GM18861 (cell line): ENCODE results near the gene MARS1.
"Not testable (repeated sequence)": the region's sequence is repeated elsewhere in the genome, so short reads cannot be mapped to it uniquely, and the experiment has no call there.

Experiments used
- ATAC-seq: cut with Tn5 transposase; IDR thresholded peaks from one replicate; pipeline ENCODE4 v1.9.1; 2021; ENCODE audit not compliant: unreplicated experiment

The MARS1 gene

DNA sequence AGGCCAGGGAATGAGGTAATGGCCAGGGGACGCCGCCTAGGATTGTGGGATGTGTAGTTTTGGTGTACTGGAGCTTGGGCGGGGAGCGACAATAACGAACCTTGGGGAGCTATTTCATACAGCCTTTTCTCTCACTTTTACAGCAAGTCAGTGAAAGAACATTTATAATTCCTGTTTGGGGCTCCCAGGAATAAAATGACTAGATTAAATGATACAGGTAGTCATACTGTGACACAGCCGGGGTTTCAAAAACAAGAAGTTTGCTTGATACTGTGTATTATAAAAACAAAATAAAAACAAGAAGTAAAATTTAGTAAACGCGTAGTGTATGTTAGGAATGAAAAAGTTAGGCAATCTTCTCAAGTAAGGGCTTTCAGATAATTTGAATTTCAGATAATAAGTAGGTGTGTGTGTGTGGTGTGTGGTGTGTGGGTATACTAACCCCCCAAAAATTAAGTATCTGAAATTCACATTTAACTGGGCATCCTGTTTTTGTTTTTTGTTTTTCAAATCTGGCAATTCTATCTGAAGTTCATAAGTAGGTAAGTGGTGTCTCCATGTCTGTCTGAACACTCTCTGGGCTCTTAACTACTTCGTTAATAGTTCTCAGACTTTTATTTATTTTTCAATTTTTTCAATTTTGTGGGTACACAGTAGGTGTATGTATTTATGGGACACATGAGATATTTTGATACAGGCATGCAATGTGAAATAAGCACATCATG is 59.6 kb downstream of the MARS1 start:
- ATAC-seq: no peak

DNA sequence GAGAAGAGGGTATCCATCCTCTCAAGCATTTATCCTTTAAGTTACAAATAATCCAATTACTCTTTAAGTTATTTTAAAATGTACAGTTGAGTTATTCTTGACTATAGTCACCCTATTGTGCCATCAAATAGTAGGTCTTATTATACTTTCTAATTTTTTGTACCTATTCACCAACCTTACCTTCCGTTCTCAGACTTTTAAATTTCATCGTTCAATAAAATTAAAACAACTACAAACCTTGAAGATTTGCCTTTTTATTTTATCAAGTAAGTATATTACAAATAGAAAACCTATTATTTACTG is 60.1 kb downstream of the MARS1 start:
- ATAC-seq: no peak

DNA sequence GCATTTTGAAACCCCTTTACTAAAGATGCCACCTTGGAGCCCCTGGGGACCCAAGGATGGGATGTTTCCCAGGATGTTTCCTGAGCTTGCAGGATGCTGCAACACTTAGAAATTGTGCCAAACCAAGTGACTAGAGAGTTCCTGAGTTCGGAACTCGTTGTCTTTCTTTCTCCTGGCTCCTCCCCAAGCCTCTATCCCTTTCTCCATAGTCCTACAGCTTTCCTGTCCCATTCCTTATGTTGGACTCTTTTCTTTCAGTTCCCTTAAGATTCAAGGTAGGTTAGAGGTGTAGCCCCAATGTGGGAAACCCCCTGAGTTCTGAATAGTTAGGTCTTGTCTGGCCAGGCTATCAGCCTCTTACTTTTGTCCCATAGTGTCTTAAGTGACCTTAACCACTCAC is 60.6 kb downstream of the MARS1 start:
- no peak for ATAC-seq

DNA sequence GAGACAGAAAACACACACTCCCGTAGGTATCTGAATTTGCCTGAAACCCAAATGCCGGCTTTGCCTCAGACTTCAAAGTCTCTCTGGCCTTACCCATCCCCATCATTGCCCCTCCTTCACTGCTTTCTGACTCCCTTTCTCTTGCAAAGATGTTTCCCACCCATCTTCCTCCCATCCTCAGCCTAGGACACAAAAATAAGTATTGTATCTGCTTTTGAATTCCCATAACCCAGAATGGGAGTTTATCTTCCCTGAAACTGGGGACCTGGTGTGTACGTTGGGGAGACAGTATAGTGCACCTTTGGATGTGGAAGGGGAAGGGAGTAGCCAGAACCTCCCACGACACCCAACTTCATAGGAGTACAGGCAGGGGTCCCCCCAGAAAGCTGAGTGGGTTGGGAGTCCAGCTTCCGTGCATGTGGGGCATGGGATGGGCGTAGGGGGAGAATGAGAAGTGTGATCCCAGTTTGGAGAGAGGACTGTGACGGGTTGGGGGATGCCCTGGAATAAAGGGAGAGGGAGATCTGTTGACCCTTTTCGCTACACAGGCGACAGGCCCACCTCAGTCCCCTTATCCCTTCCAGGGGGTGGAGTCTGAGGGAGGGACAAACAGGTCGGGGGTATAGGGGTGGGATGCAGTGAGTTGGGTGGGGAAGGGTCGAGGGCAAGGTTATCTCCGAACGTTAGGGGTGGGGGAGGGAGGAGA is 61.5 kb downstream of the MARS1 start:
- no peak for ATAC-seq

DNA sequence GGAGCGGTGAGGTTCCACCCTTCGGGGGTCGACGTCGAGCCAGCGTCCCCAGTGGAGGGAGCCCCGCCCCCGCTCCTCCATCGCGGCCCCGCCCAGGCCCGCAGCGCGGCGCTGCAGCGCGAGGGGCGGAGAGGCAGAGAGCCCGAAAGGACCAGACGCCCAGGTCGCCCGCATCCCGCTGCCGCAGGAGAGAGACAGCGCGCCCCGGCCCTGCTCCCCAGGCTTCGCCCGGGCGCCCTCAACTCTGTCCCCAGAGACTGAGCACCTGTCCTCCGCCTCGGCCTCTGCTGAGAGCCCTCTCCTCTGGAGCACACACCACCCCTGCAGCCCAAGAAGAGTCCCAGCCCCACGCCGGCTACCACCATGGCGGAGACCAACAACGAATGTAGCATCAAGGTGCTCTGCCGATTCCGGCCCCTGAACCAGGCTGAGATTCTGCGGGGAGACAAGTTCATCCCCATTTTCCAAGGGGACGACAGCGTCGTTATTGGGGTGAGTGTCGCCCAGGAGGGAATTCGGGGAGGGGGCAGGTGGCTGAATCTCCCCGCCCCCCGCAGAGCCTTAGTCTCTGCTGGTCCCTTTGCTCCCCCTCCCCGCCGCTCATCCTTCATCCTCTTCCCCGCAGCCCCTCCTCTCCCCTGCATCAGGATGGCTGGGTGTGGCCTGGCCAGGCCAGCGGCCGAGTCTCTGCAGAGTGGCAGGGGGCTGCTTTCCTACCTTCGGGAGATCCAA is 62.2 kb downstream of the MARS1 start, which contains the start of gene KIF5A:
Gene KIF5A, plus strand, starts transcription at position 136 of the 732 bp plus-strand sequence. Its CDS starts 228 bp downstream, at position 364.
- no peak for ATAC-seq

DNA sequence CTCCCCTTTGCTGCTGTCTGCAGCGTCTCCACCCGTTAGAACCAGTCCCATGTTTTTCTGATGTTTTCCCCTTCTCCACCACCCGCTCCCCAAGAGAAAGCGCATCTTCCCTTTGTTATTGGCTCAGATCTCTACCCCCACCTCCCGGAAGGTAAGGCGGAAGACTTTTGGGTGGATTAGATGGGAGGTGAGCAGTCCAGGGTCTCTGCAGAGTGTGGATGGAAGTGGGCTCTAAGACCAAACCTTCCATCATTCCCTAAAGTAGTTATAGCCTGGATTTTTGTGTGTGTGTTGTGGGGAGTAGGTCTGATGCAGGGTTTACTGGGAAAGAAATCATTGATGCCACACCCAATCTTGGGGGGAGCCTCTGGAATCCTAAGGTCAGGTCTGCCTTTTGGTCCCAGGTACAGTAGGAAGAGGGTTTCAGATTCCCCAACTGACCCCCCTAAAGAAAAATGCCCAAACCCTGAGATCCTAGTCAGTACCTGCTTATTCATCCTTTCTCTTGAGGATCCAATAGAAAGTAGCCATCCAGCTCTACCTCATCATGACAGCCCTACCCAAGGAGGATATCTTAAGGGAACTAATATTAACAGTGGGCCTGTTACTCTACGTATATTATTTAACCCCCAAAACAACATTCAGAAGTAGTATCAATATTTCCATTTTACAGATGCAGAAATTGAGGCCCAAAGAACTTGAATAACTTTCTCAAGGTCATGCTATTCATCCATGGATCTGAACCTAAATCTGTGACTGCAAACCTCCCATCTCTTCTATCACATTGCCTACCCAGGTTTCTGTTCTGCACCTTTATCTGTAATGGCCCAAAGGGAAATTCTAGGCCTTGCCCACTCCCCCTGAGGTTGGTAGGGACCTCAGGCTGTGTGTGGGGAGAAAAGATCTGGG is 63.0 kb downstream of the MARS1 start:
- ATAC-seq: no peak

DNA sequence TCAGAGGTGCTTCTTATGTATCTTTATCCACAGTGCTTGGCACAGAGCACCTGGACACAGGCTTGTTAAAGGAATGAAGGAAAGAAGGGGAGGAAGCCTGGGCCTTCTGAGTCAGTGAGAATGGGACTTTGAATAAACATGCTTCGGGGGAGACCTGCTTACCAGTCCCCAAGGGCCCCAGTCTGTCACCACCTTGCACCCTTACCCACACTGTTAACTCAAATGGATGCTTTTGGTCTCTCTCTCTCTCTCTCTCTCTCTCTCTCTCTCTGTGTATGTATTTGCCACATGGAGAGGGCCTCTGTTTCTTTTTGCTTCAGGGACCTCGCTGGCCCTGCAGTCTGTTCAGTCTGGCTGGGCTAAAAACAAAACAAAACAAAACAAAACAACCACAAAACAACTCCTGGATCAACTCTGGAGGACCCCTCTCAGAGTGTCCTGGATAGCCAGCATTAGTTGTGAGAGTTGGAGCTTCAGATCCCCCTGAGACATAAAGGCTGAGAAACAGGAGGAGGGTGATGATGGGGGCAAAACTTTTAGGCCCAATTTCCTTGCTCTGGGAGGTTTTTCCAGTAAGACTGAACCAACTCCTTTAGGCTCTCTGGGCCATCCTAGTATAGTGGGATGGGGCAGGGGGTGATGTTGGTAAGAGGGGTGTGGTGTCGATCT is 63.9 kb downstream of the MARS1 start:
- ATAC-seq: no peak

DNA sequence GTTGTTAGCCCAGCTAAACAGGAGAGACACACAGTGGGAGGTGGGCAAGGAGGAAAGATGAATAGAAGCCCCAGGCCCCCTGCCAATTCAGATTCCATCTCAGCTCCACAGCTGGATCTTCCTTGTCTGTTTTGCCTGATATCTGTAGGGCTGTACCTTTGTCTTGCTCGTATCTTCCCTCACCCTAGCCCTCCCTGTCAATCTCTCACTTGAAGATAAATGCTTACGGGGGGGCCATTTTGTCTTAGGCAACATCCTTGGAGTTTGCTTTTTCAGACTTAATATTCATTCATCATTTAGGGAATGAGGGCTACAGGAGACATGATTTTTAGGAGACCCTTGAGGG is 64.4 kb downstream of the MARS1 start:
- ATAC-seq: no peak

DNA sequence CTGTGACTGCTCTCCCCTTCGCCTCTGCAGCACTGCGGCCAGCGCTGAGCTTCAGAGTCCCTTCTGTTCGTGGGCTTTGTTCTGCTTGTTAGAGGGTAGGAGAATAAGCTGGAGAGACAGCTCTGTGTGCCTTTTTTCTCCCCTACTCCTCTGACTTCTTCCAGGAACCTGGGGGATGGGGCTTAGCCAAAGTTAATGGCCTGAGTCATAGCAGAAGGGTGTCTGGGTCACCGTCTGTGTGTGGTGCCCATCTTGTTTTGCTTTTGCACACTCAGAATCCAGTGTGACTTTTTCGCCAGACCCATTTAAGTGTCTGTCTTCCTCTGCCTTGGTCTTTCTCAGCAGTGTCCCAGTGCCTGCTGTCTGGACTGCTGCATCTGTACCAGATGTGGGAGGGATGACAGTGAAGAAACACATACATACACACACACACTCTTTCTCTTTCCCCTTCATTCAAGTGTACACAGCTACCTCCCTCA is 65.0 kb downstream of the MARS1 start:
- ATAC-seq: no peak

DNA sequence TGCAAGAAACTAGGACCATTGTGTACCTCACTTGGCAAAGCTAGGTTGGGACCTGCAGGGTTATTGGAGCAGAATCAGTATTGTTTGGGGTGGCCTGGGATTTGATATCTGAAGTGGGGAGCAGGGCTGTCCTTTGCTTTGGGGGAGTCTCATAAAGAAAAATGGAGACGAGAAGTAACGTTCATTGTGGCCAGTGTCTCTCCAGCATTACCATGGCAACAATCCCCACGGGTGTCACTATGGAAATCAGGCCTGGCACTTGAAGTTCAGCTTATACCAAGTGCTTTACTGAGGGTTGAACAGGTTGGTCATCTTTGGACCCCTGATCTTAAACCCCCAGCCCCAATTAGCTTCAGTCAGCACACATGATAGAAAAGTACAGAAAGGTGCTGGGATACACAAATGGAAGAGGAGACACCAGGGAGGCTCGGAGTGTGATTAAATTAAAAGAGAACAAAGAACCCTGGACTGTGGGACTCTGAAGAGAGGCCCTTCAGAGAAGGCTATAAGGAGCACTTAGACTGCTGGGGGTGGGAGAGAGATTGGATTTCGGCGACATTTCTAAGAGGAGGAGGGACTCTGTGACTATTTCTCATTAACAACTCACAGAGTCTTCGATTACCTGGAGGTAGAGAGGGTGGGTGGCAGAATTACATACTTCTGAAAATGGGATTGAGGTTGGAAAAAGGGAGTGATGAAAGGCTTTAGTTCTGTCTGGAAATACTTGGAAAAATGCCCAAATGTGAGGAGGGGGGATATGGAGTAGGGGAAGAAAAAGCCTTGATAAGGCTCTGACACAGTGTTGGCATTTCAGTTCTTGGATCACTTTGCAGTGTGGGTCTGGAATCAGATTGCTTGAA is 65.7 kb downstream of the MARS1 start:
- no peak for ATAC-seq

DNA sequence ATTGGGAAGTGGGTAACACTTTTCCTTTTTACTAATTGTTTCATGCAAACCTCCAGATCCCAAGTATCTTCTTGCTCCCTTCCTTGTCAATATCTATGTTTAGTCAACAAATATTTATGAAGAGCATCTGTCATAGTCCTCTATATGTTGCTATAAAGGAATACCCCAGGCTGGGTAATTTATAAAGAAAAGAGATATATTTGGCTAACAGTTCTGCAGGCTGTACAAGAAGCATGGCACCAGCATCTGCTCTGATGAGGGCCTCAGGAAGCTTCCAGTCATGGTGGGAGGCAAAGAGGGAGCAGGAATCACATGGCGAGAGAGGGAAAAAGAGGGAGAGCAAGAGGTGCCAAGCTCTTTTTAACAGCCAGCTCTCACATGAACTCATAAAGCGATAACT is 66.6 kb downstream of the MARS1 start:
- ATAC-seq: no peak

DNA sequence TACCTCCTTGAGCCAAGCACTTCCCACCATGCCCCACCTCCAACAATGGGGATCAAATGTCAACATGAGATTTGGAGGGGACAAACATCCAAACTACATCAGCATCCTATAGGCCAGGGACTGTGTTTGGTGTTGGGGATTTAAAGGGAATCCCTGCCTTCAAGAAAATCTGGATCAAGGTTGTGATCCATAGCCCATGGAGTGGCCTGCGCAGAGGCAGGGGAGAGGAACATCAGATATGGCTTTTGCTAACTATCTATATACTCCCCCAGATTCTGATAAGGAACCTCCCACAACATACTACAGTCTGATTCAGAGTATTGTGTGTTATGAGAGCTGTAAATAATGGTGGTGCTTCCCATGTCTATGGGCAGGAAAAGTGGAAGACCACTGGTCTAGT is 67.0 kb downstream of the MARS1 start:
- no peak for ATAC-seq

DNA sequence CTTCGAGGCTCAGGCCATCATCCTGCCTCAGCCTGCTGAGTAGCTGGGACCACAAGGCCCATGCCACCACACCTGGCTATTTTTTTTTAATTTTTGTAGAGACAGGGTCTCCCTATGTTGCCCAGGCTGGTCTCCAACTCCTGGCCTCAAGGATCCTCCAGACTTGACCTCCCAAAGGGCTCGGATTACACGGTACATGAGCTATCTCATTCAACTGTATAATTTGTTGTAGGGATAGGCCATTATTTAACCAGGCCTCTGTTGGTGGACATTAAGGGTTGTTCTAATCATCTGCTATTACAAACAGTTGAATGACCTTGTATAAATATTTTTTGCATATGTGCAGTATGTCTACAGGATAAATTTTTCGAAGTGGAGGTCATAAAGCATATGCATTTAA is 71.0 kb downstream of the MARS1 start:
- ATAC-seq: no peak

DNA sequence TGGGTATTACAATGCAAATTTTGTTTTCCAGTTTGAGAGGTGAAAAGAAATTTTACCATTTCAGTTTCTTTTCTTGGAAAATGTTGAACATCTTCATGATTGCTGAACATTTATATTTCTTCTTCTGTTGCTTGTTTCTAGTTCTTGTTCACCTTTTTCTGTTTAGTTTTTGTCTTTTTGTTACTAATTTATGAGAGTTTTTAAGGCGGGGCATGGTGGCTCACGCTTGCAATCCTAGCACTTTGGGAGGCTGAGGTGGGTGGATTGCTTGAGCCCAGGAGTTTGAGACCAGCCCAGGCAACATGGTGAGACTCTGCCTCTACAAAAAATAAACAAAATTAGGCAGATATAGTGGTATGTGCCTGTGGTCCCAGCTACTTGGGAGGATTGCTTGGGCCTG is 72.6 kb downstream of the MARS1 start:
- ATAC-seq: no peak

DNA sequence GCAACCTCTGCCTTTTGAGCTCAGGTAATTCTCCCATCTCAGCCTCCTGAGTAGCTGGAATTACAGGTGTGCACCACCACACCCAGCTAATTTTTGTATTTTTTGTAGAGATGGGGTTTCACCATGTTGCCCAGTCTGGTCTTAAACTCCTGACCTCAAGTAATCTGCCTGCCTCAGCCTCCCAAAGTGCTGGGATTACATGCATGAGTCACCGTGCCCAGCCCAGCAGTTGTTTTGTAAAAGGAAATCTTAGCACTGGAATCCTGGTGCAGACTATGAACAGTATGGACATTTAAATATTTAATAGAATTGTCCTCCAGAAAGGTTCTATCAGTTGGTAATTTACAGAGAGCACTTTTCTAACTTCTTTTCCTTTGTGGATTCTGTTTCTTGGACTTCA is 73.2 kb downstream of the MARS1 start:
- ATAC-seq: not testable (repeated sequence)

DNA sequence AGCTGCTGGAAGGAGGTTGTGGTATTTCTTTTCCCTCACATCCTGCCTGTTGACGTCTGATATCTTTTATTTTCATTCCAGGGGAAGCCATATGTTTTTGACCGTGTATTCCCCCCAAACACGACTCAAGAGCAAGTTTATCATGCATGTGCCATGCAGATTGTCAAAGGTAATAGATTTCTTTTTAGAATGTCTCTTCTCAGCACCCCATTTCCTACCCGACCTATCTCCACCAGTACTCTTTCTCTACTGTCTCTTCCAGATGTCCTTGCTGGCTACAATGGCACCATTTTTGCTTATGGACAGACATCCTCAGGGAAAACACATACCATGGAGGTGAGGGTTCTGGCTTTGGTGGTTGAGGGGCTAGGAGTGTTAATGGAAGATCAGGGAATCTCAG is 75.5 kb downstream of the MARS1 start:
- ATAC-seq: no peak

DNA sequence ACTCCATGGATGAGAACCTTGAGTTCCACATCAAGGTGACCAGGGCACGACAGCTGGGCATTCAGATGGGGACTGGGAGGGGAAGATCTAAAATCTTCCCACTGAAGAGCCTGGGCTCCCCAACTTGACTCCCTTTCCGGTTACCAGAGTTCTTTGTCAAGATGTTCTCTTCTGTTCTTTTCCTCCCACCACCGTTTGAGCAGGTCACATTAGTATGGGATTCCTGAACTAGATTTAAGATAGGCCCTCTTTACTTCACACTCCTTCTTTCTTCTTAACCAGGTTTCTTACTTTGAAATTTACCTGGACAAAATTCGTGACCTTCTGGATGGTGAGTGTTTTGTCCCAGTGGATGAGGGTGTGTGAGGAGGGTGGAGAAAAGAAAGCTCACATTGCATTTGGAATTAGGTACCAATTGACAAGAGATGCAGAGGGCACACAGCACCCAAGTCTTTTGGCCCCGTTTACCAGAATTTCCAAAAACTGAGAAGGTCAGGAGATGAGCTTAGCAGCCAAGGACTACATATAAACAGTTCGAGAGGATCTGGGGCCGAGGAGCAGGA is 76.4 kb downstream of the MARS1 start:
- no peak for ATAC-seq
